Measurements from ENCODE around the gene STK16. TPM values are rescaled to one million over a fixed set of nuclear protein-coding genes. Genes with fewer than 3 reads are reported as not detected.

STK16 gene
- total and polyA plus RNA-seq, 2 of the 13 experiments (the other 11 are each of a cell fraction or from before 2014, with no cell fraction given) = 28.0 to 50.9 TPM

- no peak for TF ChIP-seq ZNF781 (CRISPR knock-in tag; IDR thresholded peaks at IDR 0.05; ENCODE audit: borderline replicate concordance, not compliant biosample characterization)
Observed at GRCh38 chr2:219291910-219292490, 46.7 kb downstream of the STK16 start (continued).

DNA sequence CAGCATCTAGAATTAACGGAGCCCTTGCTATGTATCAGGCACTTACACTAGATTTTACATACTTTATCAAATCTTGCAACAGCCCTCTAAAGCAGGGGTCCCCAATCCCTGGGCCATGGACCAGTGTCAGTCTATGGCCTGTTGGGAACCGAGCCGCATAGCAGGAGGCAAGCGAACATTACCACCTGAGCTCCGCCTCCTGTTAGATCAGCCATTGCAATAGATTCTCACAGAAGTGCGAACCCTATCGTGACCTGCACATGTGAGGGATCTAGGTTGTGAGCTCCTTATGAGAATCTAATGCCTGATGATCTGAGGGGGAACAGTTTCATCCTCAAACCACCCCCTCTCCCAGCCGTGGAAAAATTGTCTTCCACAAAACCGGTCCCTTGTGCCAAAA, 47.3 kb downstream of the STK16 start:
- in situ Hi-C loops (cut with HindIII; ENCODE audit: extremely low pct_ligation_motif_present, low pct_unique_long_range_greater_than_20kb) = no loop called here
- no peak for FAIRE-seq

More for the DNA sequence above, 47.3 kb downstream of the STK16 start:
- WGBS (ENCODE audit: low lambda C conversion rate) = 58% methylated on average over 9 of the region's 9 CpGs
- no peak overlapping the region for H3K4me3 ChIP-seq (replicated peaks in 1 of 3; ENCODE audit: insufficient read depth in 1 of 3, low read depth in 2 of 3, low read length in 3 of 3)
- no peak overlapping the region for H2AFZ ChIP-seq (ENCODE audit: low read length)
- ATAC-seq (no peak), DNase-seq (ENCODE audit: low spot score) (no peak)
- H4K20me1 ChIP-seq (ENCODE audit: insufficient read depth, low read length) = no peaks in the 10 kb centered on the region
- intact Hi-C loops (cut with micrococcal nuclease; ENCODE audit: unreplicated experiment) = loop anchor here (10.0 kb wide), 1 partner anchor 242 kb away; no protein-coding TSS in a partner anchor
- H3K27ac ChIP-seq (ENCODE audit: extremely low read length, insufficient read depth, low read length) = no peak overlapping the region
- H3K36me3 ChIP-seq (replicated peaks in 1 of 2; ENCODE audit: control insufficient read depth in 1 of 2, insufficient read depth in 2 of 2, low read length in 2 of 2) = no peaks in the 10 kb centered on the region
- H3K27me3 ChIP-seq (ENCODE audit: control insufficient read depth in 1 of 2, insufficient read depth in 2 of 2, low read length in 2 of 2) = peaks cover 6 to 68% of the 10 kb centered on the region in 2 experiments; a peak in 4 of 5 replicates
- no peak for TF ChIP-seq U2AF1 (optimal IDR thresholded peaks at IDR 0.05; ENCODE audit: low read depth, low read length)
- TF ChIP-seq, protein P1, sequence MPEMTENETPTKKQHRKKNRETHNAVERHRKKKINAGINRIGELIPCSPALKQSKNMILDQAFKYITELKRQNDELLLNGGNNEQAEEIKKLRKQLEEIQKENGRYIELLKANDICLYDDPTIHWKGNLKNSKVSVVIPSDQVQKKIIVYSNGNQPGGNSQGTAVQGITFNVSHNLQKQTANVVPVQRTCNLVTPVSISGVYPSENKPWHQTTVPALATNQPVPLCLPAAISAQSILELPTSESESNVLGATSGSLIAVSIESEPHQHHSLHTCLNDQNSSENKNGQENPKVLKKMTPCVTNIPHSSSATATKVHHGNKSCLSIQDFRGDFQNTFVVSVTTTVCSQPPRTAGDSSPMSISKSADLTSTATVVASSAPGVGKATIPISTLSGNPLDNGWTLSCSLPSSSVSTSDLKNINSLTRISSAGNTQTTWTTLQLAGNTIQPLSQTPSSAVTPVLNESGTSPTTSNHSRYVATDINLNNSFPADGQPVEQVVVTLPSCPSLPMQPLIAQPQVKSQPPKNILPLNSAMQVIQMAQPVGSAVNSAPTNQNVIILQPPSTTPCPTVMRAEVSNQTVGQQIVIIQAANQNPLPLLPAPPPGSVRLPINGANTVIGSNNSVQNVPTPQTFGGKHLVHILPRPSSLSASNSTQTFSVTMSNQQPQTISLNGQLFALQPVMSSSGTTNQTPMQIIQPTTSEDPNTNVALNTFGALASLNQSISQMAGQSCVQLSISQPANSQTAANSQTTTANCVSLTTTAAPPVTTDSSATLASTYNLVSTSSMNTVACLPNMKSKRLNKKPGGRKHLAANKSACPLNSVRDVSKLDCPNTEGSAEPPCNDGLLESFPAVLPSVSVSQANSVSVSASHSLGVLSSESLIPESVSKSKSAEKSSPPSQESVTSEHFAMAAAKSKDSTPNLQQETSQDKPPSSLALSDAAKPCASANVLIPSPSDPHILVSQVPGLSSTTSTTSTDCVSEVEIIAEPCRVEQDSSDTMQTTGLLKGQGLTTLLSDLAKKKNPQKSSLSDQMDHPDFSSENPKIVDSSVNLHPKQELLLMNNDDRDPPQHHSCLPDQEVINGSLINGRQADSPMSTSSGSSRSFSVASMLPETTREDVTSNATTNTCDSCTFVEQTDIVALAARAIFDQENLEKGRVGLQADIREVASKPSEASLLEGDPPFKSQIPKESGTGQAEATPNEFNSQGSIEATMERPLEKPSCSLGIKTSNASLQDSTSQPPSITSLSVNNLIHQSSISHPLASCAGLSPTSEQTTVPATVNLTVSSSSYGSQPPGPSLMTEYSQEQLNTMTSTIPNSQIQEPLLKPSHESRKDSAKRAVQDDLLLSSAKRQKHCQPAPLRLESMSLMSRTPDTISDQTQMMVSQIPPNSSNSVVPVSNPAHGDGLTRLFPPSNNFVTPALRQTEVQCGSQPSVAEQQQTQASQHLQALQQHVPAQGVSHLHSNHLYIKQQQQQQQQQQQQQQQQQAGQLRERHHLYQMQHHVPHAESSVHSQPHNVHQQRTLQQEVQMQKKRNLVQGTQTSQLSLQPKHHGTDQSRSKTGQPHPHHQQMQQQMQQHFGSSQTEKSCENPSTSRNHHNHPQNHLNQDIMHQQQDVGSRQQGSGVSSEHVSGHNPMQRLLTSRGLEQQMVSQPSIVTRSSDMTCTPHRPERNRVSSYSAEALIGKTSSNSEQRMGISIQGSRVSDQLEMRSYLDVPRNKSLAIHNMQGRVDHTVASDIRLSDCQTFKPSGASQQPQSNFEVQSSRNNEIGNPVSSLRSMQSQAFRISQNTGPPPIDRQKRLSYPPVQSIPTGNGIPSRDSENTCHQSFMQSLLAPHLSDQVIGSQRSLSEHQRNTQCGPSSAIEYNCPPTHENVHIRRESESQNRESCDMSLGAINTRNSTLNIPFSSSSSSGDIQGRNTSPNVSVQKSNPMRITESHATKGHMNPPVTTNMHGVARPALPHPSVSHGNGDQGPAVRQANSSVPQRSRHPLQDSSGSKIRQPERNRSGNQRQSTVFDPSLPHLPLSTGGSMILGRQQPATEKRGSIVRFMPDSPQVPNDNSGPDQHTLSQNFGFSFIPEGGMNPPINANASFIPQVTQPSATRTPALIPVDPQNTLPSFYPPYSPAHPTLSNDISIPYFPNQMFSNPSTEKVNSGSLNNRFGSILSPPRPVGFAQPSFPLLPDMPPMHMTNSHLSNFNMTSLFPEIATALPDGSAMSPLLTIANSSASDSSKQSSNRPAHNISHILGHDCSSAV (CRISPR knock-in tag; IDR thresholded peaks at IDR 0.05; ENCODE audit: borderline replicate concordance) = no peak
- no peak for TF ChIP-seq PCBP2 (optimal IDR thresholded peaks at IDR 0.05; ENCODE audit: low read depth, low read length, poor library complexity, severe bottlenecking)
- TF ChIP-seq NR2F6 (IDR thresholded peaks at IDR 0.05) = no peak
- TF ChIP-seq NR2F6 (CRISPR knock-in tag; IDR thresholded peaks at IDR 0.05) = no peak
- TF ChIP-seq, protein P2, sequence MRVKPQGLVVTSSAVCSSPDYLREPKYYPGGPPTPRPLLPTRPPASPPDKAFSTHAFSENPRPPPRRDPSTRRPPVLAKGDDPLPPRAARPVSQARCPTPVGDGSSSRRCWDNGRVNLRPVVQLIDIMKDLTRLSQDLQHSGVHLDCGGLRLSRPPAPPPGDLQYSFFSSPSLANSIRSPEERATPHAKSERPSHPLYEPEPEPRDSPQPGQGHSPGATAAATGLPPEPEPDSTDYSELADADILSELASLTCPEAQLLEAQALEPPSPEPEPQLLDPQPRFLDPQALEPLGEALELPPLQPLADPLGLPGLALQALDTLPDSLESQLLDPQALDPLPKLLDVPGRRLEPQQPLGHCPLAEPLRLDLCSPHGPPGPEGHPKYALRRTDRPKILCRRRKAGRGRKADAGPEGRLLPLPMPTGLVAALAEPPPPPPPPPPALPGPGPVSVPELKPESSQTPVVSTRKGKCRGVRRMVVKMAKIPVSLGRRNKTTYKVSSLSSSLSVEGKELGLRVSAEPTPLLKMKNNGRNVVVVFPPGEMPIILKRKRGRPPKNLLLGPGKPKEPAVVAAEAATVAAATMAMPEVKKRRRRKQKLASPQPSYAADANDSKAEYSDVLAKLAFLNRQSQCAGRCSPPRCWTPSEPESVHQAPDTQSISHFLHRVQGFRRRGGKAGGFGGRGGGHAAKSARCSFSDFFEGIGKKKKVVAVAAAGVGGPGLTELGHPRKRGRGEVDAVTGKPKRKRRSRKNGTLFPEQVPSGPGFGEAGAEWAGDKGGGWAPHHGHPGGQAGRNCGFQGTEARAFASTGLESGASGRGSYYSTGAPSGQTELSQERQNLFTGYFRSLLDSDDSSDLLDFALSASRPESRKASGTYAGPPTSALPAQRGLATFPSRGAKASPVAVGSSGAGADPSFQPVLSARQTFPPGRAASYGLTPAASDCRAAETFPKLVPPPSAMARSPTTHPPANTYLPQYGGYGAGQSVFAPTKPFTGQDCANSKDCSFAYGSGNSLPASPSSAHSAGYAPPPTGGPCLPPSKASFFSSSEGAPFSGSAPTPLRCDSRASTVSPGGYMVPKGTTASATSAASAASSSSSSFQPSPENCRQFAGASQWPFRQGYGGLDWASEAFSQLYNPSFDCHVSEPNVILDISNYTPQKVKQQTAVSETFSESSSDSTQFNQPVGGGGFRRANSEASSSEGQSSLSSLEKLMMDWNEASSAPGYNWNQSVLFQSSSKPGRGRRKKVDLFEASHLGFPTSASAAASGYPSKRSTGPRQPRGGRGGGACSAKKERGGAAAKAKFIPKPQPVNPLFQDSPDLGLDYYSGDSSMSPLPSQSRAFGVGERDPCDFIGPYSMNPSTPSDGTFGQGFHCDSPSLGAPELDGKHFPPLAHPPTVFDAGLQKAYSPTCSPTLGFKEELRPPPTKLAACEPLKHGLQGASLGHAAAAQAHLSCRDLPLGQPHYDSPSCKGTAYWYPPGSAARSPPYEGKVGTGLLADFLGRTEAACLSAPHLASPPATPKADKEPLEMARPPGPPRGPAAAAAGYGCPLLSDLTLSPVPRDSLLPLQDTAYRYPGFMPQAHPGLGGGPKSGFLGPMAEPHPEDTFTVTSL (CRISPR knock-in tag; IDR thresholded peaks at IDR 0.05; ENCODE audit: borderline replicate concordance) = no peak
- no peak for TF ChIP-seq NFIB (CRISPR knock-in tag; IDR thresholded peaks at IDR 0.05; ENCODE audit: borderline replicate concordance)
- H3K79me2 ChIP-seq (ENCODE audit: insufficient read depth, low read length) = no peaks in the 10 kb centered on the region
- POLR2A ChIA-PET = interaction anchor here (1.1 to 3.6 kb wide), 4 partner anchors 12 to 86 kb away, joined by 4 to 47 read pairs (median 5); partner anchors contain the start of genes DNAJB2 and ZFAND2B
- no peak overlapping the region for H3K9ac ChIP-seq (ENCODE audit: insufficient read depth, low read depth, low read length)
- no peaks in the 10 kb centered on the region for H3K9me3 ChIP-seq (ENCODE audit: low read length)
- CTCF ChIA-PET (ENCODE audit: low intra/inter-chr PET ratio, low total read pairs) = no interaction called here
- peaks cover 32% of the 10 kb centered on the region for H3K4me1 ChIP-seq (ENCODE audit: insufficient read depth, low read length)
- no peak overlapping the region for H3K4me2 ChIP-seq (ENCODE audit: low read depth, low read length)
- no TSS peak for BruUV-seq (replicated peaks)
